ENCODE results near the gene ZNF677.
"Not testable (repeated sequence)": the region's sequence is repeated elsewhere in the genome, so short reads cannot be mapped to it uniquely, and the experiment has no call there.

ZNF677 gene

DNA sequence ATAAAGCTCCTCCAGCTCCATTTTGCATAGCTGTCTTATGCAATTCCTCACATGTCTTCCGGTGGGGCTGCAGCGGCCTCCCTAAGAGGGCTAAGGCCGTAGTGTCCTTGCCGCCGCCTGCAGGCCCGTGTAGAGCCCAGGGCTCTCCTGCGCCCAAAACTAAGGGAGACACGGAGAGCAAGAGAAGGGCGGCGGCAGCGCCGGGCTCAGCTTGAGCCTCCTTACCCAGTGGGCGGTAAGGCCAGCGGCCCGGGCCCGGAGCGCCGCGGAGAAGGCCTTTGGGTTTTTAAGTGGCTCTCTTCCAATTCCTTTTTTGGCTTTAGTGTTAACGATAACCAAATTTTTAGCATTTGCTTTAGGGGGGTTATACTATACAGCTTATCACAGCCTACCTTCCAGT lies 30.1 kb downstream of the ZNF677 start:
- peaks cover 50% of the 10 kb centered on the region for H3K9me3 Mint-ChIP-seq
- no peak for TF ChIP-seq CTCF (IDR thresholded peaks at IDR 0.05; ENCODE audit: unreplicated experiment in 3 of 3)
- peaks cover 31% of the 10 kb centered on the region for H3K36me3 Mint-ChIP-seq (ENCODE audit: low read depth)
- no peaks in the 10 kb centered on the region for H3K4me1 Mint-ChIP-seq
- no peak overlapping the region for H3K27ac Mint-ChIP-seq
- no peak overlapping the region for H3K4me3 Mint-ChIP-seq
- no peaks in the 10 kb centered on the region for H3K27me3 Mint-ChIP-seq (ENCODE audit: low read depth)

DNA sequence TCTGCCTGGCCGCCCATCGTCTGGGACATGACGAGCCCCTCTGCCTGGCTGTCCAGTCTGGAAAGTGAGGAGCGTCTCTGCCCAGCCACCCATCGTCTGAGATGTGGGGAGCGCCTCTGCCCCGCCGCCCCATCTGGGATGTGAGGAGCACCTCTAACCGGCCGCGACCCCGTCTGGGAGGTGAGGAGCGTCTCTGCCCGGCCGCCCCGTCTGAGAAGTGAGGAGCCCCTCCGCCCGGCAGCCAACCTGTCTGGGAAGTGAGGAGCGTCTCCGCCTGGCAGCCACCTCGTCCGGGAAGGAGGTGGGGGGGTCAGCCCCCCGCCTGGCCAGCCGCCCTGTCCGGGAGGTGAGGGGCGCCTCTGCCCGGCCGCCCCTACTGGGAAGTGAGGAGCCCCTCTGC lies 32.0 kb downstream of the ZNF677 start:
- peaks cover 53% of the 10 kb centered on the region for H3K9me3 Mint-ChIP-seq
- H3K27me3 Mint-ChIP-seq (ENCODE audit: low read depth); H3K4me1 Mint-ChIP-seq; H3K4me3 Mint-ChIP-seq; H3K27ac Mint-ChIP-seq: not testable (repeated sequence)
- peaks cover 21% of the 10 kb centered on the region for H3K36me3 Mint-ChIP-seq (ENCODE audit: low read depth)

DNA sequence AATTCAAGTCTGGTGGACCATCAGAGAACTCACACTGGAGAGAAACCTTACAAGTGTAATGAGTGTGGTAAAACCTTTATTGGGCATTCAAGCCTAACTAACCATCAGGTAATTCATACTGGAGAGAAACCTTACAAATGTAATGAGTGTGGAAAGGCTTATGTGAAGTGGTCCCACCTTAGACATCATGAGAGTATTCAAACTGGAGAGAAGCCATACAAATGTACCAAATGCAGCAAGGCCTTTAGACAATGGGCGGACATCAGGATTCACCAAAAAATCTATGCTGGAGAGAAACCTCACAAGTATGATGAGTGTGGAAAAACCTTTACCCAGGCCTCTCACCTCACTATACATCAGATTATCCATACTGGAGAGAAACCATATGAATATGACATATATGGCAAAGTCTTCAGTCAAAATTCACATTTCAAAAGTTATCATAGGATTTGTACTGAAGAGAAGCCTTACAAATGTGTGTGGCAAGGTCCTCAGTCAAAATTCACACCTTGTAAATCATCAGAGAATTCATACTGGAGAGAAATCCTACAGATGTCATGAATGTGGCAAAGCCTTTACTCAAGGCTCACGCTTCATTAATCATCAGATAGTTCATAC lies 41.9 kb downstream of the ZNF677 start:
- no peaks in the 10 kb centered on the region for H3K4me1 Mint-ChIP-seq
- H3K36me3 Mint-ChIP-seq (ENCODE audit: low read depth), result peaks cover 67% of the 10 kb centered on the region
- no peak overlapping the region for H3K27ac Mint-ChIP-seq
- peaks cover 83% of the 10 kb centered on the region for H3K9me3 Mint-ChIP-seq
- no peak overlapping the region for H3K4me3 Mint-ChIP-seq
- TF ChIP-seq CTCF (IDR thresholded peaks at IDR 0.05; ENCODE audit: unreplicated experiment in 3 of 3), result no peak
- no peaks in the 10 kb centered on the region for H3K27me3 Mint-ChIP-seq (ENCODE audit: low read depth)

- not testable (repeated sequence) for H3K27ac Mint-ChIP-seq; H3K4me1 Mint-ChIP-seq; H3K4me3 Mint-ChIP-seq; H3K27me3 Mint-ChIP-seq (ENCODE audit: low read depth)
- H3K36me3 Mint-ChIP-seq (ENCODE audit: low read depth), result peaks cover 78% of the 10 kb centered on the region
- peaks cover 87% of the 10 kb centered on the region for H3K9me3 Mint-ChIP-seq
Measured at GRCh38 chr19:53211554-53211953, 43.1 kb downstream of the ZNF677 start.

- H3K4me1 Mint-ChIP-seq, result peaks cover 21% of the 10 kb centered on the region
- peak overlapping the region; percentile 99 for H3K4me3 Mint-ChIP-seq
- H3K27ac Mint-ChIP-seq, result peak overlapping the region; percentile 80 to 94 (median 85)
- H3K36me3 Mint-ChIP-seq (ENCODE audit: low read depth), result peaks cover 40% of the 10 kb centered on the region
- H3K27me3 Mint-ChIP-seq (ENCODE audit: low read depth), result no peaks in the 10 kb centered on the region
- no peak for TF ChIP-seq CTCF (IDR thresholded peaks at IDR 0.05; ENCODE audit: unreplicated experiment in 3 of 3)
- peaks cover 19% of the 10 kb centered on the region for H3K9me3 Mint-ChIP-seq
Measured at GRCh38 chr19:53196777-53197396, 57.8 kb downstream of the ZNF677 start.

DNA sequence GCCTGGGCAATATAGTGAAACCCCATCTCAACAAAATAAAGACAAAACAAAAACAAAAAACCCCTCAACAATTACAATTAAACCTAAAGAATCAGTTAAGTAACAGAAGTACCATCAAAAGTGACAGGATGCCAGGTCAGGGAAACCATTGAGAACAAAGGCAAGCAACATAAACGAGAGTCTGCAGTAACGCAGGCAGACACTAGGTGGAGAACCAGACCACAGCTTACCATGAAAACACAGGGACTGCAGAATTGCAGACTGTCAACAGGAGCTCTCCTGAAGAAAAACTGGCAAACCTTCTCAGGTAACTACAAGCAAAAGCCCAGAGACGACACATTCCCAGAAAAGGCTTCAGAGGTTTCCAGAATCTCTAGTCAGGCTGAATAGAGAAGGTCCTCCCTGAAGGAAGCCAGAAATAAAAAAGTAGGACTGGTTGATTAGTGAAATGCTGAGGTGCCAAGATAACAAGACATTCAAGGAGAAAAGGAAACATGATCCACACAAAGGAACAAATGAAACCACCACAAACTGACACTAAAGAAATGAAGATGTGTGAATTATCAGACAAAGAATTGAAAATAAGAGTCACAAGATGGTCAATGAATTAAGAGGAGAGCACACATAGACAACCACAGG lies 59.3 kb downstream of the ZNF677 start:
- Mint-ChIP-seq H3K27me3 (ENCODE audit: low read depth) (no peaks in the 10 kb centered on the region), H3K4me1 (peaks cover 21% of the 10 kb centered on the region), H3K9me3 (peaks cover 10% of the 10 kb centered on the region), H3K4me3 (peak overlapping the region; percentile 80 to 99 (median 81)), H3K27ac (peak overlapping the region; percentile 46 to 81 (median 47)), H3K36me3 (ENCODE audit: low read depth) (peaks cover 39% of the 10 kb centered on the region)
- TF ChIP-seq CTCF (IDR thresholded peaks at IDR 0.05; ENCODE audit: unreplicated experiment in 3 of 3), result peak; percentile 82 to 92 (median 92)
